Hippocampal formation (tissue), 2 donors: ENCODE measurements around the gene OR10K1.
"Not testable (repeated sequence)": the region's sequence is repeated elsewhere in the genome, so short reads cannot be mapped to it uniquely, and the experiment has no call there.

ENCODE experiments used
- DNase-seq, 2 donors: peaks; one replicate each; lab custom pipeline; 2025; lab: John Stamatoyannopoulos, UW

Gene OR10K1

GRCh38 chr1:158461534-158461933 is at the start of gene OR10K1:
Gene OR10K1 (plus strand): TSS chr1:158461834. CDS start chr1:158465562, 3,728 bp downstream.
- DNase-seq, result no peak

- no peak for DNase-seq
Measured at GRCh38 chr1:158414651-158415345, 46.8 kb upstream of the OR10K1 start.

- no peak for DNase-seq
Measured at GRCh38 chr1:158417586-158417985, 44.0 kb upstream of the OR10K1 start.

GRCh38 chr1:158422212-158422611 is 39.4 kb upstream of the OR10K1 start:
- DNase-seq, result no peak

GRCh38 chr1:158425027-158425426 is 36.6 kb upstream of the OR10K1 start:
- DNase-seq, result no peak

GRCh38 chr1:158426137-158426536 is 35.5 kb upstream of the OR10K1 start, which contains the start of gene OR10K2:
Gene OR10K2 (minus strand): TSS chr1:158426237. CDS start chr1:158420866, 5,371 bp downstream.
- DNase-seq, result no peak

- DNase-seq, result not testable (repeated sequence)
Measured at GRCh38 chr1:158430163-158430562, 31.5 kb upstream of the OR10K1 start.

- DNase-seq, result no peak
Measured at GRCh38 chr1:158434741-158435140, 26.9 kb upstream of the OR10K1 start.

- DNase-seq, result no peak
Measured at GRCh38 chr1:158445376-158445775, 16.3 kb upstream of the OR10K1 start.

- DNase-seq, result no peak
Measured at GRCh38 chr1:158454537-158454936, 7.1 kb upstream of the OR10K1 start.

GRCh38 chr1:158457246-158457645 is 4.4 kb upstream of the OR10K1 start:
- DNase-seq, result no peak

GRCh38 chr1:158458263-158458662 is 3.4 kb upstream of the OR10K1 start:
- DNase-seq, result no peak

- no peak for DNase-seq
Measured at GRCh38 chr1:158471920-158472319, 10.3 kb downstream of the OR10K1 start, which contains the start of gene OR10R2. Gene OR10R2 (plus strand): TSS chr1:158472220. CDS start chr1:158472326, 106 bp downstream.

GRCh38 chr1:158485455-158485854 is 23.8 kb downstream of the OR10K1 start:
- DNase-seq, result no peak

GRCh38 chr1:158491316-158491715 is 29.7 kb downstream of the OR10K1 start:
- no peak for DNase-seq

GRCh38 chr1:158493054-158493453 is 31.4 kb downstream of the OR10K1 start:
- DNase-seq, result no peak

GRCh38 chr1:158494796-158495195 is 33.2 kb downstream of the OR10K1 start:
- no peak for DNase-seq

GRCh38 chr1:158496374-158496773 is 34.7 kb downstream of the OR10K1 start:
- peak in 1 of 2 donors; percentile 54 for DNase-seq

- no peak for DNase-seq
Measured at GRCh38 chr1:158506369-158506987, 44.8 kb downstream of the OR10K1 start.

GRCh38 chr1:158507511-158507910 is 45.9 kb downstream of the OR10K1 start:
- no peak for DNase-seq

- no peak for DNase-seq
Measured at GRCh38 chr1:158509471-158510156, 48.0 kb downstream of the OR10K1 start.

- DNase-seq, result peak in 1 of 2 donors; percentile 45
Measured at GRCh38 chr1:158516966-158517365, 55.3 kb downstream of the OR10K1 start.
